Measurements from ENCODE around the gene ADAP2. TPM values are rescaled to one million over a fixed set of nuclear protein-coding genes. Genes with fewer than 3 reads are reported as not detected.
A peak's percentile ranks its signal among the peaks of the same experiment; 100 is the strongest.

ADAP2 gene
- total and polyA plus RNA-seq, 7 experiments from 2014 or later, result 2.6 to 18.9 (median 4.9) TPM; not detected in 2

GRCh38 chr17:30920683-30921543 is 832 bp upstream of the ADAP2 start:
- POLR2A ChIA-PET, result no interaction called here
- H3K4me3 ChIP-seq (ENCODE audit: low read length), result no peak overlapping the region
- no peak for ATAC-seq

DNA sequence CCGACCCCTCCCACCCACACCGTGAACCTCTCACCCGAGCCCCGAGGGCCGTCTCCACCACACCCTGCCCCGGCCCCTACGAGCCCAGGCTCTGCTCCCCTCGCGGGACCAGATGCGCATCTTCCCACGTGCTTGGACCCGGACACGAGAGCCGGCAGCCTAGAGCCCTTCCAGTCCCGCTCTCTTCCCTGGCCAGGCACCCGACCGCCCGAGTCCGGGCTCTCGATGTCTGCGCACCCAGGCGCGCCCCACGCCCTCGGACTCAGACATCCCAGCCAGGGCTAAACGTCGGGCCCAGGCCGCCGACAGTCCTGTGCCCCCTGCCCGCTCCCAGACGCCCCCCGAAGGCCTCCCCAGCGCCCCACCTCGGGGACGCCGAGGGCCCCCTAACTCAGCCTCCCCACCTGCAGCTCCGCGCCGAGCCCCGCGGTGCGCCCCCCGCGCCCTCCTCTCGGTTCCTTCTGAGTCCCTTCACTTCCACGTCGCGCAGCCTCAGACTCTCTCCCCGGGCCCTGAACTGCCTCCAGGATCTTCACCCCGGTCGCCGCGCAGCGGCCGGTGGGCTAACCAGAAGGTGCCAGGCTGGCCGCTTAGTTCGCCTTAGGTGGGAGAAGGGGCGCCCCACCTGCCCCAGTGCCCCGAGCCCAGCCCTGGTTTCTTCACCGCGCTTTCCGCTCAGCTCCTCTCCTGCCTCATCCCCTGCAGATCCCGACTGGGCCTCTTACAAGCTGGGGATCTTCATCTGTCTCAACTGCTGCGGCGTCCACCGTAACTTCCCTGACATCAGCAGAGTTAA is 688 bp downstream of the ADAP2 start:
- H3K9me3 Mint-ChIP-seq, result no peaks in the 10 kb centered on the region
- POLR2A ChIA-PET, result no interaction called here
- H3K4me1 ChIP-seq (ENCODE audit: control insufficient read depth in 2 of 2, insufficient read depth in 2 of 2, low read length in 2 of 2), result no peaks in the 10 kb centered on the region
- DNase-seq (peak in 1 of 9 donors; percentile 14), ATAC-seq (peak; percentile 58)
- peak overlapping the region; percentile 25 to 93 (median 72) for H3K4me3 Mint-ChIP-seq
- CTCF ChIA-PET, result no interaction called here
- H3K27me3 ChIP-seq (ENCODE audit: control insufficient read depth in 2 of 2, insufficient read depth in 2 of 2, low read length in 2 of 2), result peaks cover 0 to 3% of the 10 kb centered on the region in 2 donors
- intact Hi-C loops (cut with micrococcal nuclease), result no loop called here
- H3K4me1 Mint-ChIP-seq, result peaks cover 7 to 18% (median 14%) of the 10 kb centered on the region in 7 donors
- H3K9me3 ChIP-seq (ENCODE audit: control insufficient read depth in 2 of 3, low read length in 3 of 3), result no peaks in the 10 kb centered on the region
- no peak overlapping the region for H3K4me3 ChIP-seq (ENCODE audit: low read length)
- peak overlapping the region in 1 of 9 donors; percentile 31 for H3K27ac Mint-ChIP-seq
- H3K27ac ChIP-seq (ENCODE audit: low read depth, low read length), result no peak overlapping the region
- H3K36me3 ChIP-seq (ENCODE audit: control insufficient read depth in 2 of 3, insufficient read depth in 3 of 3, low read length in 3 of 3), result no peaks in the 10 kb centered on the region
- peaks cover 40 to 65% (median 58%) of the 10 kb centered on the region in 5 donors for H3K27me3 Mint-ChIP-seq
- H3K36me3 Mint-ChIP-seq, result peaks cover 0 to 5% (median 2%) of the 10 kb centered on the region in 5 donors

More at GRCh38 chr17:30920683-30921543, 832 bp upstream of the ADAP2 start:
- Histone ChIP-seq H3K9me3 (ENCODE audit: control insufficient read depth in 2 of 3, low read length in 3 of 3) (no peaks in the 10 kb centered on the region), H3K36me3 (ENCODE audit: control insufficient read depth in 2 of 3, insufficient read depth in 3 of 3, low read length in 3 of 3) (no peaks in the 10 kb centered on the region), H3K4me1 (ENCODE audit: control insufficient read depth in 2 of 2, insufficient read depth in 2 of 2, low read length in 2 of 2) (no peaks in the 10 kb centered on the region), H3K27ac (ENCODE audit: low read depth, low read length) (no peak overlapping the region), H3K27me3 (ENCODE audit: control insufficient read depth in 2 of 2, insufficient read depth in 2 of 2, low read length in 2 of 2) (peaks cover 0 to 3% of the 10 kb centered on the region in 2 donors)
- Mint-ChIP-seq H3K27ac (no peak overlapping the region), H3K9me3 (no peaks in the 10 kb centered on the region), H3K4me3 (peak overlapping the region; percentile 54 to 78 (median 70)), H3K27me3 (peaks cover 28 to 59% (median 44%) of the 10 kb centered on the region in 5 donors), H3K4me1 (peaks cover 7 to 18% (median 14%) of the 10 kb centered on the region in 7 donors), H3K36me3 (peaks cover 0 to 5% (median 2%) of the 10 kb centered on the region in 5 donors)
- CTCF ChIA-PET, result no interaction called here
- intact Hi-C loops (cut with micrococcal nuclease), result no loop called here
- no peak for DNase-seq

DNA sequence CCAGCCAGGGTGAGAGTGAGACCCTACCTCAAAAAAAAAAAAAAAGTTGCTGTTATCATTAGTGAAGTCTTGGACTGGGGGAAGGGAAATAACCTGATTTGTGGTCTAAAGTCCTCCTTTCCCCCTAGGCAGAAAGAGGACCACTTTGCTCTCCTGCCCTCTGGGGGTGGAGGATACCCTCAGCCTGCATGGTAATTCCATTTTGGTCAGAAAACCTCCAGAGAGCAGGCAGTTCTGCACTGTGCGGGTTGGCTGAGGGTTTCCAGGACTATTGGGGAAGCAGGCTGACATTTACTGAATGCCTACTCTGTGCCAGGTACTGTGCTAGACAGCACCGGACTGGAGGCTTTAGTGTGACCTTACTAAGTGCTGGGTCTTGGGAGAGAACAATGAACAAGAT is 2.6 kb downstream of the ADAP2 start:
- ChIA-PET CTCF (no interaction called here), POLR2A (no interaction called here)
- intact Hi-C loops (cut with micrococcal nuclease), result no loop called here
- H3K27me3 Mint-ChIP-seq, result peaks cover 40 to 63% (median 55%) of the 10 kb centered on the region in 5 donors
- H3K9me3 ChIP-seq (ENCODE audit: control insufficient read depth in 2 of 3, low read length in 3 of 3), result no peaks in the 10 kb centered on the region
- no peak overlapping the region for H3K4me3 ChIP-seq (ENCODE audit: low read length)
- DNase-seq (no peak), ATAC-seq (no peak)
- peaks cover 0 to 5% (median 2%) of the 10 kb centered on the region in 5 donors for H3K36me3 Mint-ChIP-seq
- no peak overlapping the region for H3K27ac Mint-ChIP-seq
- H3K4me1 ChIP-seq (ENCODE audit: control insufficient read depth in 2 of 2, insufficient read depth in 2 of 2, low read length in 2 of 2), result no peaks in the 10 kb centered on the region
- H3K4me1 Mint-ChIP-seq, result peaks cover 7 to 18% (median 14%) of the 10 kb centered on the region in 7 donors
- H3K27ac ChIP-seq (ENCODE audit: low read depth, low read length), result no peak overlapping the region
- no peaks in the 10 kb centered on the region for H3K36me3 ChIP-seq (ENCODE audit: control insufficient read depth in 2 of 3, insufficient read depth in 3 of 3, low read length in 3 of 3)
- H3K27me3 ChIP-seq (ENCODE audit: control insufficient read depth in 2 of 2, insufficient read depth in 2 of 2, low read length in 2 of 2), result peaks cover 0 to 3% of the 10 kb centered on the region in 2 donors
- peak overlapping the region in 1 of 10 donors; percentile 29 for H3K4me3 Mint-ChIP-seq
- peaks cover 0 to under 1% (median 0%) of the 10 kb centered on the region in 11 donors for H3K9me3 Mint-ChIP-seq

- Mint-ChIP-seq H3K27me3 (peaks cover 25 to 50% (median 37%) of the 10 kb centered on the region in 5 donors), H3K9me3 (peaks cover 0 to 2% (median 0%) of the 10 kb centered on the region in 11 donors), H3K36me3 (peaks cover 0 to 5% (median 0%) of the 10 kb centered on the region in 5 donors), H3K4me1 (peaks cover 6 to 9% (median 7%) of the 10 kb centered on the region in 7 donors), H3K27ac (no peak overlapping the region), H3K4me3 (no peak overlapping the region)
- intact Hi-C loops (cut with micrococcal nuclease), result no loop called here
- Histone ChIP-seq H3K4me1 (ENCODE audit: control insufficient read depth in 2 of 2, insufficient read depth in 2 of 2, low read length in 2 of 2) (no peaks in the 10 kb centered on the region), H3K27me3 (ENCODE audit: control insufficient read depth in 2 of 2, insufficient read depth in 2 of 2, low read length in 2 of 2) (peaks cover 0 to 3% of the 10 kb centered on the region in 2 donors), H3K9me3 (ENCODE audit: control insufficient read depth in 2 of 3, low read length in 3 of 3) (no peaks in the 10 kb centered on the region), H3K36me3 (ENCODE audit: control insufficient read depth in 2 of 3, insufficient read depth in 3 of 3, low read length in 3 of 3) (no peaks in the 10 kb centered on the region), H3K4me3 (ENCODE audit: low read length) (no peak overlapping the region), H3K27ac (ENCODE audit: low read depth, low read length) (no peak overlapping the region)
- ATAC-seq, result no peak
- no peak for DNase-seq
- POLR2A ChIA-PET, result no interaction called here
- CTCF ChIA-PET, result no interaction called here
Measured at GRCh38 chr17:30926516-30926915, 4.8 kb downstream of the ADAP2 start.

GRCh38 chr17:30927756-30928155 is 6.0 kb downstream of the ADAP2 start:
- no peaks in the 10 kb centered on the region for H3K4me1 ChIP-seq (ENCODE audit: control insufficient read depth in 2 of 2, insufficient read depth in 2 of 2, low read length in 2 of 2)
- peaks cover 0 to 2% (median 0%) of the 10 kb centered on the region in 11 donors for H3K9me3 Mint-ChIP-seq
- peaks cover 21 to 45% (median 31%) of the 10 kb centered on the region in 5 donors for H3K27me3 Mint-ChIP-seq
- ATAC-seq (no peak), DNase-seq (no peak)
- peaks cover 0 to 3% of the 10 kb centered on the region in 2 donors for H3K27me3 ChIP-seq (ENCODE audit: control insufficient read depth in 2 of 2, insufficient read depth in 2 of 2, low read length in 2 of 2)
- H3K27ac ChIP-seq (ENCODE audit: low read depth, low read length), result no peak overlapping the region
- H3K36me3 Mint-ChIP-seq, result peaks cover 0 to 2% (median 0%) of the 10 kb centered on the region in 5 donors
- H3K27ac Mint-ChIP-seq, result peak overlapping the region in 1 of 9 donors; percentile 70
- peaks cover 3 to 5% (median 3%) of the 10 kb centered on the region in 7 donors for H3K4me1 Mint-ChIP-seq
- no peaks in the 10 kb centered on the region for H3K36me3 ChIP-seq (ENCODE audit: control insufficient read depth in 2 of 3, insufficient read depth in 3 of 3, low read length in 3 of 3)
- no peak overlapping the region for H3K4me3 Mint-ChIP-seq
- POLR2A ChIA-PET, result interaction anchor here (0.6 kb wide), 1 partner anchor 415 kb away, joined by 3 read pairs; no protein-coding TSS in a partner anchor
- CTCF ChIA-PET, result interaction anchor here (0.6 kb wide), 1 partner anchor 255 kb away, joined by 3 read pairs; no protein-coding TSS in a partner anchor
- no peaks in the 10 kb centered on the region for H3K9me3 ChIP-seq (ENCODE audit: control insufficient read depth in 2 of 3, low read length in 3 of 3)
- H3K4me3 ChIP-seq (ENCODE audit: low read length), result no peak overlapping the region
- intact Hi-C loops (cut with micrococcal nuclease), result no loop called here

GRCh38 chr17:30928584-30928983 is 6.8 kb downstream of the ADAP2 start:
- Mint-ChIP-seq H3K4me3 (no peak overlapping the region), H3K36me3 (no peaks in the 10 kb centered on the region), H3K27ac (no peak overlapping the region), H3K27me3 (peaks cover 17 to 37% (median 24%) of the 10 kb centered on the region in 5 donors), H3K4me1 (peaks cover 0 to 3% (median 0%) of the 10 kb centered on the region in 7 donors), H3K9me3 (peaks cover 0 to 2% (median 0%) of the 10 kb centered on the region in 11 donors)
- DNase-seq, result no peak
- intact Hi-C loops (cut with micrococcal nuclease), result no loop called here
- Histone ChIP-seq H3K27ac (ENCODE audit: low read depth, low read length) (no peak overlapping the region), H3K27me3 (ENCODE audit: control insufficient read depth in 2 of 2, insufficient read depth in 2 of 2, low read length in 2 of 2) (peaks cover 0 to 3% of the 10 kb centered on the region in 2 donors), H3K4me3 (ENCODE audit: low read length) (no peak overlapping the region), H3K9me3 (ENCODE audit: control insufficient read depth in 2 of 3, low read length in 3 of 3) (no peaks in the 10 kb centered on the region), H3K4me1 (ENCODE audit: control insufficient read depth in 2 of 2, insufficient read depth in 2 of 2, low read length in 2 of 2) (no peaks in the 10 kb centered on the region), H3K36me3 (ENCODE audit: control insufficient read depth in 2 of 3, insufficient read depth in 3 of 3, low read length in 3 of 3) (no peaks in the 10 kb centered on the region)
- ChIA-PET POLR2A (interaction anchor here (0.6 kb wide), 1 partner anchor 416 kb away, joined by 3 read pairs; no protein-coding TSS in a partner anchor), CTCF (no interaction called here)
- ATAC-seq, result no peak

Data from naive thymus-derived CD4-positive, alpha-beta T cell (primary cell).